Urothelium cell line (cell line): Measurements from ENCODE around the gene TTC3.

Source experiments
- DNase-seq: peaks from one replicate; pipeline ENCODE4 v3.0.0; 2011; ENCODE audit warnings: low spot score, mixed read lengths
- FAIRE-seq: peaks from 2 replicates; lab custom pipeline; 2011; peaks lifted over from hg19 to GRCh38; lab: Jason Lieb, UNC

The TTC3 gene

GRCh38 chr21:37058261-37058660 lies 14.8 kb upstream of the TTC3 start:
- DNase-seq = no peak
- FAIRE-seq = no peak

GRCh38 chr21:37059181-37059580 lies 13.9 kb upstream of the TTC3 start:
- FAIRE-seq (no peak), DNase-seq (no peak)

- no peak for FAIRE-seq
- peak; percentile 67 for DNase-seq
Measured at GRCh38 chr21:37060296-37060695, 12.8 kb upstream of the TTC3 start.

- DNase-seq (peak; percentile 30), FAIRE-seq (no peak)
Measured at GRCh38 chr21:37061926-37062592, 11.0 kb upstream of the TTC3 start.

GRCh38 chr21:37062593-37062935 lies 10.5 kb upstream of the TTC3 start:
- DNase-seq = no peak
- no peak for FAIRE-seq

GRCh38 chr21:37063433-37063832 lies 9.6 kb upstream of the TTC3 start:
- FAIRE-seq (no peak), DNase-seq (no peak)

GRCh38 chr21:37064841-37065240 lies 8.2 kb upstream of the TTC3 start:
- DNase-seq (no peak), FAIRE-seq (no peak)

GRCh38 chr21:37065561-37066177 lies 7.4 kb upstream of the TTC3 start:
- DNase-seq (no peak), FAIRE-seq (no peak)

GRCh38 chr21:37071561-37072273 lies 1.3 kb upstream of the TTC3 start:
- DNase-seq (no peak), FAIRE-seq (no peak)

- no peak for FAIRE-seq
- DNase-seq = peak; percentile 14
Measured at GRCh38 chr21:37072274-37072987, 623 bp upstream of the TTC3 start.

GRCh38 chr21:37073417-37074196 lies 553 bp downstream of the TTC3 start:
- no peak for DNase-seq
- no peak for FAIRE-seq

GRCh38 chr21:37074197-37074510 lies 1.1 kb downstream of the TTC3 start:
- DNase-seq = no peak
- FAIRE-seq = no peak

GRCh38 chr21:37074546-37074945 lies 1.5 kb downstream of the TTC3 start:
- FAIRE-seq (no peak), DNase-seq (no peak)

GRCh38 chr21:37075214-37075770 lies 2.2 kb downstream of the TTC3 start:
- no peak for DNase-seq
- FAIRE-seq = no peak

- FAIRE-seq (no peak), DNase-seq (no peak)
Measured at GRCh38 chr21:37076087-37076850, 3.2 kb downstream of the TTC3 start.

- FAIRE-seq (no peak), DNase-seq (no peak)
Measured at GRCh38 chr21:37077403-37077802, 4.3 kb downstream of the TTC3 start.

GRCh38 chr21:37079211-37079824 lies 6.3 kb downstream of the TTC3 start:
- no peak for DNase-seq
- FAIRE-seq = no peak

- DNase-seq (no peak), FAIRE-seq (no peak)
Measured at GRCh38 chr21:37082375-37082774, 9.3 kb downstream of the TTC3 start.

GRCh38 chr21:37082856-37083528 lies 9.9 kb downstream of the TTC3 start:
- DNase-seq (no peak), FAIRE-seq (no peak)
